ENCODE results near the gene MCM9.

Gene MCM9

DNA sequence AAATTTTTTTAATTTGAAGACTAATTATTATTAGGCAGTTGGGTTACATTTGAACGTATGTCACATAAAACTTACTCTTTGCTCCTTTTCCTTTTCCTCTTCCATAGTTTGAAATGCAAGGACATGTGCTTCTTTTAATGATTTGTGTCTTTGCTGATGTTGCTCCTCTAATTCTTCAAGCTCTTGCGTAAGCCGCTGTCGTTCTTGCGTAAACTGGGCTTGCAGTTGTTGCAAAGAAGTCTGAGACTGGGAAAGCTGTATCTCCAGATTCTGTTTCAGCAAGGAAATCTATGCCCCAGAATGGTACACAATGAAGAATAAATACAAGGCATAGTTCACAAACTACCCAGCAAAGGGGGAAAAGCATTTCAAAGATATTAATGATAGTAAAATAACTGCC, 45.1 kb upstream of the MCM9 start:
- H2BK15ac ChIP-seq (ENCODE audit: low read length) = no peak overlapping the region
- H3K9ac ChIP-seq (ENCODE audit: low read depth, low read length, poor library complexity) = no peak overlapping the region
- WGBS, 2 donors (ENCODE audit: extremely low coverage in 2 of 2, insufficient read length in 2 of 2, insufficient replicate concordance in 1 of 2) = no CpG with 5 or more reads among the region's 5 CpGs
- peaks cover 0 to 5% of the 10 kb centered on the region in 2 donors for H3K9me3 ChIP-seq (replicated peaks in 1 of 2; ENCODE audit: control insufficient read depth in 2 of 2, insufficient read depth in 1 of 2, low read depth in 1 of 2, low read length in 2 of 2)
- no peak overlapping the region for H4K8ac ChIP-seq (ENCODE audit: low read depth, low read length)
- H3K4me3 ChIP-seq (ENCODE audit: low read length in 2 of 2) = no peak overlapping the region
- H4K91ac ChIP-seq (ENCODE audit: low read depth, low read length, poor library complexity) = no peak overlapping the region
- H3K27me3 ChIP-seq (ENCODE audit: control insufficient read depth in 3 of 3, insufficient read depth in 3 of 3, low read depth in 1 of 3, low read length in 3 of 3) = no peaks in the 10 kb centered on the region
- no peak overlapping the region for H3K14ac ChIP-seq (ENCODE audit: low read length)
- no peak overlapping the region for H2AK5ac ChIP-seq (ENCODE audit: low read depth, low read length)
- no peak overlapping the region for H3K23ac ChIP-seq (ENCODE audit: low read depth, low read length, poor library complexity)
- peaks cover 0 to 70% of the 10 kb centered on the region in 2 donors for H3K36me3 ChIP-seq (replicated peaks in 1 of 2; ENCODE audit: control insufficient read depth in 2 of 2, insufficient read depth in 2 of 2, low read length in 2 of 2)
- no peak overlapping the region for H2AFZ ChIP-seq (ENCODE audit: low read length)
- no peaks in the 10 kb centered on the region for H3K4me1 ChIP-seq (ENCODE audit: control insufficient read depth in 2 of 2, insufficient read depth in 1 of 2, low read depth in 1 of 2, low read length in 2 of 2)
- H2BK120ac ChIP-seq (ENCODE audit: low read depth, low read length) = no peak overlapping the region
- H3K4me2 ChIP-seq (ENCODE audit: insufficient read depth, low read length, poor library complexity, severe bottlenecking) = no peak overlapping the region
- H2BK12ac ChIP-seq (ENCODE audit: low read length) = no peak overlapping the region
- no peak overlapping the region for H3K4ac ChIP-seq (ENCODE audit: low read length)
- H3K27ac ChIP-seq (replicated peaks; ENCODE audit: low read length) = no peak overlapping the region
- no peaks in the 10 kb centered on the region for H3K79me1 ChIP-seq (ENCODE audit: low read depth, low read length)
- H2BK5ac ChIP-seq (ENCODE audit: low read length) = no peak overlapping the region
- DNase-seq (ENCODE audit: low spot score) = no peak
- H3K18ac ChIP-seq (ENCODE audit: low read length) = no peak overlapping the region

DNA sequence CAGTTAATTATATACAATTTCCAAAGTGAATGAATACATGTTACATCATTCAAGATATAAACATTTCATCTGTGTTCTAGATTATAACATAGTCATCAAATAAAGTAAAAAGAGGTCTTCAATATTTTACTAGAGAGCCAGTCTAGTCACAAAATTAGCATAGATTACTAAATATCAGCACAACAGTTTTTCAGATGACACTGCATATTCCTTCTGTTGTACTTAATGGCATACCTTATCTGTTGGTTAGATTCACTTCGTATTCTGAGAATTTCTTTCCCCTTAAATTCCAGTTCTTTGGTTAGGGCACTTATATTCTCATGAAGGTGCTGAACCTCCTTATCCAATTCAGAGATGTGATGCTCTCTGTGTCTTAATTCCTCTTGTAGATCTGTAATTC, 39.8 kb upstream of the MCM9 start:
- Histone ChIP-seq H3K14ac (ENCODE audit: low read length) (no peak overlapping the region), H2BK5ac (ENCODE audit: low read length) (no peak overlapping the region), H3K9ac (ENCODE audit: low read depth, low read length, poor library complexity) (no peak overlapping the region), H3K27me3 (ENCODE audit: control insufficient read depth in 3 of 3, insufficient read depth in 3 of 3, low read depth in 1 of 3, low read length in 3 of 3) (no peaks in the 10 kb centered on the region), H2AK5ac (ENCODE audit: low read depth, low read length) (no peak overlapping the region), H3K18ac (ENCODE audit: low read length) (no peak overlapping the region), H3K4me1 (ENCODE audit: control insufficient read depth in 2 of 2, insufficient read depth in 1 of 2, low read depth in 1 of 2, low read length in 2 of 2) (no peaks in the 10 kb centered on the region), H2AFZ (ENCODE audit: low read length) (no peak overlapping the region), H3K23ac (ENCODE audit: low read depth, low read length, poor library complexity) (no peak overlapping the region), H3K79me1 (ENCODE audit: low read depth, low read length) (no peaks in the 10 kb centered on the region), H4K8ac (ENCODE audit: low read depth, low read length) (no peak overlapping the region), H2BK12ac (ENCODE audit: low read length) (no peak overlapping the region), H4K91ac (ENCODE audit: low read depth, low read length, poor library complexity) (no peak overlapping the region), H3K4me2 (ENCODE audit: insufficient read depth, low read length, poor library complexity, severe bottlenecking) (no peak overlapping the region), H3K9me3 (replicated peaks in 1 of 2; ENCODE audit: control insufficient read depth in 2 of 2, insufficient read depth in 1 of 2, low read depth in 1 of 2, low read length in 2 of 2) (peaks cover 0 to 5% of the 10 kb centered on the region in 2 donors), H3K4me3 (ENCODE audit: low read length in 2 of 2) (no peak overlapping the region), H2BK120ac (ENCODE audit: low read depth, low read length) (no peak overlapping the region), H3K36me3 (replicated peaks in 1 of 2; ENCODE audit: control insufficient read depth in 2 of 2, insufficient read depth in 2 of 2, low read length in 2 of 2) (peaks cover 0 to 74% of the 10 kb centered on the region in 2 donors), H2BK15ac (ENCODE audit: low read length) (no peak overlapping the region), H3K4ac (ENCODE audit: low read length) (no peak overlapping the region), H3K27ac (replicated peaks; ENCODE audit: low read length) (no peak overlapping the region)
- DNase-seq (ENCODE audit: low spot score) = no peak
- no CpG with 5 or more reads among the region's 1 CpG for WGBS, 2 donors (ENCODE audit: extremely low coverage in 2 of 2, insufficient read length in 2 of 2, insufficient replicate concordance in 1 of 2)

DNA sequence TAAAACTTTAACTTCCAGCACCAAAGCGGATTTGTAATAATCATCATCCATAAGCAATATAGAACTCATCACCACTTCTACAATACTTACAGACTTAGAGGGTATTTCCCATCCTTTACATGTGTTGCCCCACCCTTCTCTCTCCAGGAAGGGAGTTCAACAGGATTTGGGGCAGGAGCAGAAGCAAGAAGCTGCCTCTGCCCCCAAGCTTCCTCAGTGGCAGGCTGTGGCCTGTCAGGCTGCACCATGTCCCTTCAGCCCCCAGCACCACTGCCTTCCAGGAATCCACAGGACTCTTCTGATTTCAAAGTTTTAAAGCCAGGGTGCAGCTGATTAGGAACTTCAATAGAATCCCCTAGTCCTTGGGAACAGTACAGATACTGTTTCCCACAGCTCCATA, 36.7 kb upstream of the MCM9 start:
- Histone ChIP-seq H4K91ac (ENCODE audit: low read depth, low read length, poor library complexity) (no peak overlapping the region), H3K4ac (ENCODE audit: low read length) (no peak overlapping the region), H2BK120ac (ENCODE audit: low read depth, low read length) (no peak overlapping the region), H3K9me3 (replicated peaks in 1 of 2; ENCODE audit: control insufficient read depth in 2 of 2, insufficient read depth in 1 of 2, low read depth in 1 of 2, low read length in 2 of 2) (no peaks in the 10 kb centered on the region), H2BK15ac (ENCODE audit: low read length) (no peak overlapping the region), H3K27ac (replicated peaks; ENCODE audit: low read length) (no peak overlapping the region), H3K36me3 (replicated peaks in 1 of 2; ENCODE audit: control insufficient read depth in 2 of 2, insufficient read depth in 2 of 2, low read length in 2 of 2) (peaks cover 0 to 61% of the 10 kb centered on the region in 2 donors), H3K14ac (ENCODE audit: low read length) (no peak overlapping the region), H2AK5ac (ENCODE audit: low read depth, low read length) (no peak overlapping the region), H3K18ac (ENCODE audit: low read length) (no peak overlapping the region), H3K27me3 (ENCODE audit: control insufficient read depth in 3 of 3, insufficient read depth in 3 of 3, low read depth in 1 of 3, low read length in 3 of 3) (no peaks in the 10 kb centered on the region), H3K79me1 (ENCODE audit: low read depth, low read length) (no peaks in the 10 kb centered on the region), H2BK5ac (ENCODE audit: low read length) (no peak overlapping the region), H2AFZ (ENCODE audit: low read length) (no peak overlapping the region), H3K4me3 (ENCODE audit: low read length in 2 of 2) (no peak overlapping the region), H4K8ac (ENCODE audit: low read depth, low read length) (no peak overlapping the region), H3K9ac (ENCODE audit: low read depth, low read length, poor library complexity) (peak overlapping the region; percentile 53), H3K4me1 (ENCODE audit: control insufficient read depth in 2 of 2, insufficient read depth in 1 of 2, low read depth in 1 of 2, low read length in 2 of 2) (no peaks in the 10 kb centered on the region), H3K4me2 (ENCODE audit: insufficient read depth, low read length, poor library complexity, severe bottlenecking) (no peak overlapping the region), H3K23ac (ENCODE audit: low read depth, low read length, poor library complexity) (no peak overlapping the region), H2BK12ac (ENCODE audit: low read length) (no peak overlapping the region)
- no peak for DNase-seq (ENCODE audit: low spot score)
- WGBS, 2 donors (ENCODE audit: extremely low coverage in 2 of 2, insufficient read length in 2 of 2, insufficient replicate concordance in 1 of 2) = no CpG with 5 or more reads among the region's 1 CpG

DNA sequence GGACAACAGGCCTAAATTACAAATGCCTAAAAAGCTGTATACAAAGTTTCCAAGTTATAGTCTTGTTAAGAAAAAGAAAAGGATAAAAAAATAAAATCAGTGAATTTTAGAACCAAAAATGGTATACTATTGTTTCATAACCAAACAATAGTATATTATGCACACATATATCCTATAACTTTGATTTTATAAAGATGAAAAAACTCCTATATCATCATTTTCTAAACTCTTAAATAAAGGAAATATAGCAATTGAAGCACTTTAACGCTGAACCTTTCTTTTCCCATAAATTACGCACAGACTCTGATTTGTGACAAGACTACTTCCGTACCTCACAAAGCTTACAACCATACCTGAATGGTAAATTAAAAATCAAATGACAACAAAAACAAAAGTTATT, 35.9 kb upstream of the MCM9 start:
- DNase-seq (ENCODE audit: low spot score) = no peak
- Histone ChIP-seq H4K91ac (ENCODE audit: low read depth, low read length, poor library complexity) (no peak overlapping the region), H3K9ac (ENCODE audit: low read depth, low read length, poor library complexity) (no peak overlapping the region), H2BK5ac (ENCODE audit: low read length) (no peak overlapping the region), H2AK5ac (ENCODE audit: low read depth, low read length) (no peak overlapping the region), H3K4me1 (ENCODE audit: control insufficient read depth in 2 of 2, insufficient read depth in 1 of 2, low read depth in 1 of 2, low read length in 2 of 2) (no peaks in the 10 kb centered on the region), H3K79me1 (ENCODE audit: low read depth, low read length) (no peaks in the 10 kb centered on the region), H2BK120ac (ENCODE audit: low read depth, low read length) (no peak overlapping the region), H3K27ac (replicated peaks; ENCODE audit: low read length) (no peak overlapping the region), H4K8ac (ENCODE audit: low read depth, low read length) (no peak overlapping the region), H3K23ac (ENCODE audit: low read depth, low read length, poor library complexity) (no peak overlapping the region), H3K14ac (ENCODE audit: low read length) (no peak overlapping the region), H3K4me3 (ENCODE audit: low read length in 2 of 2) (no peak overlapping the region), H2BK12ac (ENCODE audit: low read length) (no peak overlapping the region), H2BK15ac (ENCODE audit: low read length) (no peak overlapping the region), H3K18ac (ENCODE audit: low read length) (no peak overlapping the region), H3K27me3 (ENCODE audit: control insufficient read depth in 3 of 3, insufficient read depth in 3 of 3, low read depth in 1 of 3, low read length in 3 of 3) (no peaks in the 10 kb centered on the region), H3K36me3 (replicated peaks in 1 of 2; ENCODE audit: control insufficient read depth in 2 of 2, insufficient read depth in 2 of 2, low read length in 2 of 2) (peaks cover 0 to 66% of the 10 kb centered on the region in 2 donors), H3K9me3 (replicated peaks in 1 of 2; ENCODE audit: control insufficient read depth in 2 of 2, insufficient read depth in 1 of 2, low read depth in 1 of 2, low read length in 2 of 2) (no peaks in the 10 kb centered on the region), H3K4ac (ENCODE audit: low read length) (no peak overlapping the region), H3K4me2 (ENCODE audit: insufficient read depth, low read length, poor library complexity, severe bottlenecking) (no peak overlapping the region), H2AFZ (ENCODE audit: low read length) (no peak overlapping the region)
- no CpG with 5 or more reads among the region's 3 CpGs for WGBS, 2 donors (ENCODE audit: extremely low coverage in 2 of 2, insufficient read length in 2 of 2, insufficient replicate concordance in 1 of 2)
